ENCODE results near the gene FCGBP.
"Not testable (repeated sequence)": the region's sequence is repeated elsewhere in the genome, so short reads cannot be mapped to it uniquely, and the experiment has no call there.

DNA sequence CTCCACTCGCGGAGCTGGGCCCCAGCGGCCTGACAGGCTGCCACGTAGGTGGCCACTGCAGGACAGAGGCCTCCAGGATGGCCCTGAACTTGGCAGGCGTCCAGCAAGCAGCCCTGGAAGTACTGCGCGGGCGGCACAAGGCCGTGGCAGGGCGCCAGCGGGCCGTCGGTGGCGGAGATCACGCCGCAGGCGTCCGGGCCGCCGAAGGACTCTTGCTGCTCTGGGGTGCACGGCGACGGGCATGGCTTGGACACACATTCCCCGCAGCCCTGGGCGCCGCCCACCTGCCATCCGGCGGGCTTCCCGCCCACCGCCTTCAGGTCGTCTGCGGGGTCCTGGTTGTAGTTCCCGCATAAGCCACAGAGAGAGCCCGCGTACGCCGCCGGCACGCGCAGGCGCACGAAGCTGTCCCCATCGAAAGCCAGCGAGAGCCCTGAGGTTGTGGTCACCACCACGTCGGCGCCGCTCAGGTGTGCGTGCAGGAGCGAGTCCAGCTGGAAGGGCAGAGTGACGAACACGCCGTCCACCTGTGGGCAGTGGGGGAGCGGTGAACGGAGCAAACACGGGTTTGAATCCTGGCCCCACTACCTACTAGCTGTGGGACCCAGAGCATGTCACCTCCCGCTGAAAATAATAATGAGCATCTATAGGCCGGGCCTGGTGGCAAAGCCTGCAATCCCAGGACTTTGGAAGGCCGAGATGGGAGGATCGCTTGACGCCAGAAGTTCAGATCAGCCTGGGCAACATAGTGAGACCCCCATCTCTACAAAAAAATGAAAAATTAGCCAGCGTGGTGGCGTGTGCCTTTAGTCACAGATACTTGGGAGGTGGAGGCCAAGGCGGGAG lies 42.6 kb downstream of the FCGBP start:
- TF ChIP-seq POLR2A (IDR thresholded peaks at IDR 0.05; ENCODE audit: extremely low read depth, insufficient read length): not testable (repeated sequence)
- TF ChIP-seq, protein P1, sequence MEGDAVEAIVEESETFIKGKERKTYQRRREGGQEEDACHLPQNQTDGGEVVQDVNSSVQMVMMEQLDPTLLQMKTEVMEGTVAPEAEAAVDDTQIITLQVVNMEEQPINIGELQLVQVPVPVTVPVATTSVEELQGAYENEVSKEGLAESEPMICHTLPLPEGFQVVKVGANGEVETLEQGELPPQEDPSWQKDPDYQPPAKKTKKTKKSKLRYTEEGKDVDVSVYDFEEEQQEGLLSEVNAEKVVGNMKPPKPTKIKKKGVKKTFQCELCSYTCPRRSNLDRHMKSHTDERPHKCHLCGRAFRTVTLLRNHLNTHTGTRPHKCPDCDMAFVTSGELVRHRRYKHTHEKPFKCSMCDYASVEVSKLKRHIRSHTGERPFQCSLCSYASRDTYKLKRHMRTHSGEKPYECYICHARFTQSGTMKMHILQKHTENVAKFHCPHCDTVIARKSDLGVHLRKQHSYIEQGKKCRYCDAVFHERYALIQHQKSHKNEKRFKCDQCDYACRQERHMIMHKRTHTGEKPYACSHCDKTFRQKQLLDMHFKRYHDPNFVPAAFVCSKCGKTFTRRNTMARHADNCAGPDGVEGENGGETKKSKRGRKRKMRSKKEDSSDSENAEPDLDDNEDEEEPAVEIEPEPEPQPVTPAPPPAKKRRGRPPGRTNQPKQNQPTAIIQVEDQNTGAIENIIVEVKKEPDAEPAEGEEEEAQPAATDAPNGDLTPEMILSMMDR (IDR thresholded peaks at IDR 0.05; ENCODE audit: low read depth, low read length): not testable (repeated sequence)
